Neutrophil (primary cell): ENCODE results near the gene EOLA1.

Experiments
- H3K27ac ChIP-seq: fragments of 200-600 bp; sonication (generic); 2 replicates; pipeline ENCODE4 v1.5.1; 2016; ENCODE audit warnings: mild to moderate bottlenecking, moderate library complexity
- H3K27me3 ChIP-seq: fragments of 200-600 bp; sonication (generic); 2 replicates; pipeline ENCODE4 v1.6.0; 2016; ENCODE audit warnings: mild to moderate bottlenecking
- H3K36me3 ChIP-seq: fragments of 200-600 bp; sonication (generic); 2 replicates; pipeline ENCODE4 v1.5.1; 2017
- H3K4me1 ChIP-seq, 2 experiments: fragments of 200-600 bp in 1 of 2; sonication (generic) in 1 of 2; 1 replicate in 1 of 2; 2 replicates in 1 of 2; pipeline versions ENCODE4 v1.5.1 to v1.6.1; 2013 to 2016; ENCODE audit warnings: low read depth in 1 of 2, low read length in 1 of 2, mild to moderate bottlenecking in 1 of 2, moderate library complexity in 1 of 2; ENCODE audit not compliant: control insufficient read depth in 1 of 2, insufficient read depth in 1 of 2
- H3K4me3 ChIP-seq, 2 experiments: fragments of 200-600 bp in 1 of 2; sonication (generic) in 1 of 2; 1 replicate in 1 of 2; 2 replicates in 1 of 2; pipeline ENCODE4 v1.5.1; 2013 to 2016; ENCODE audit warnings: low read depth in 1 of 2, low read length in 1 of 2, mild to moderate bottlenecking in 1 of 2, moderate library complexity in 1 of 2
- H3K9me3 ChIP-seq: fragments of 200-600 bp; sonication (generic); 2 replicates; pipeline ENCODE4 v1.5.1; 2016
- CTCF ChIP-seq: fragments of 200-600 bp; sonication (generic); IDR thresholded peaks from 2 replicates; pipeline ENCODE4 v1.5.1; 2016; ENCODE audit warnings: antibody characterized with exemption

Gene EOLA1

GRCh38 chrX:149504226-149504914, 36.4 kb upstream of the EOLA1 start:
- peaks cover 37% of the 10 kb centered on the region for H3K36me3 ChIP-seq
- H3K9me3 ChIP-seq, result no peaks in the 10 kb centered on the region
- peak overlapping the region; percentile 72 to 83 for H3K4me3 ChIP-seq
- H3K4me1 ChIP-seq, result peaks cover 12 to 24% of the 10 kb centered on the region in 2 experiments
- H3K27me3 ChIP-seq, result no peaks in the 10 kb centered on the region
- peak overlapping the region; percentile 96 for H3K27ac ChIP-seq
- TF ChIP-seq CTCF, result peak; percentile 66

GRCh38 chrX:149504915-149505651, 35.7 kb upstream of the EOLA1 start, which contains the start of gene IDS:
IDS (minus strand) TSS chrX:149505306; CDS start chrX:149505137, 169 bp downstream.
- Histone ChIP-seq H3K4me3 (peak within 1 kb of the TSS; percentile 72 to 83), H3K27me3 (no peaks in the 10 kb centered on the region), H3K27ac (peak within 1 kb of the TSS; percentile 96), H3K4me1 (peaks cover 12 to 24% of the 10 kb centered on the region in 2 experiments), H3K36me3 (peaks cover 29% of the 10 kb centered on the region), H3K9me3 (no peaks in the 10 kb centered on the region)
- peak; percentile 25 for TF ChIP-seq CTCF

GRCh38 chrX:149505671-149506070, 35.1 kb upstream of the EOLA1 start:
- no peak for TF ChIP-seq CTCF
- H3K36me3 ChIP-seq, result peaks cover 24% of the 10 kb centered on the region
- peak overlapping the region; percentile 96 for H3K27ac ChIP-seq
- H3K9me3 ChIP-seq, result no peaks in the 10 kb centered on the region
- no peaks in the 10 kb centered on the region for H3K27me3 ChIP-seq
- peak overlapping the region; percentile 72 to 83 for H3K4me3 ChIP-seq
- H3K4me1 ChIP-seq, result peaks cover 12 to 24% of the 10 kb centered on the region in 2 experiments

- TF ChIP-seq CTCF, result no peak
- Histone ChIP-seq H3K4me3 (no peak overlapping the region), H3K27me3 (no peaks in the 10 kb centered on the region), H3K4me1 (peaks cover 12 to 24% of the 10 kb centered on the region in 2 experiments), H3K36me3 (peaks cover 17% of the 10 kb centered on the region), H3K27ac (no peak overlapping the region), H3K9me3 (no peaks in the 10 kb centered on the region)
These were observed 34.5 kb upstream of the EOLA1 start for GRCh38 chrX:149506349-149506748.

- Histone ChIP-seq H3K27me3 (no peaks in the 10 kb centered on the region), H3K27ac (no peak overlapping the region), H3K4me3 (no peak overlapping the region), H3K9me3 (no peaks in the 10 kb centered on the region), H3K4me1 (peaks cover 4 to 13% of the 10 kb centered on the region in 2 experiments), H3K36me3 (no peaks in the 10 kb centered on the region)
- no peak for TF ChIP-seq CTCF
These were observed 32.3 kb upstream of the EOLA1 start for GRCh38 chrX:149508467-149508866.
